IMR-90 (cell line): Measurements from ENCODE around the gene LRRC47.

Experiments
- BHLHE40 ChIP-seq: fragments of 150-350 bp; IDR thresholded peaks from 2 replicates; pipeline ENCODE4 v1.6.1; 2016; ENCODE audit warnings: mild to moderate bottlenecking, low read depth, low read length
- CEBPB ChIP-seq: IDR thresholded peaks from 2 replicates; pipeline ENCODE4 v1.6.1; 2012; ENCODE audit warnings: low read depth, low read length, improper control_type of control experiment
- CHD1 ChIP-seq: IDR thresholded peaks from 2 replicates; pipeline ENCODE4 v1.6.1; 2012; ENCODE audit warnings: low read depth, low read length, improper control_type of control experiment
- CTCF ChIP-seq: conservative IDR thresholded peaks from 2 replicates; pipeline ENCODE4 v1.5.1; 2012; ENCODE audit warnings: mild to moderate bottlenecking, low read depth, low read length, improper control_type of control experiment
- MAFK ChIP-seq: IDR thresholded peaks from 2 replicates; pipeline ENCODE4 v1.6.1; 2012; ENCODE audit warnings: low read depth, low read length, improper control_type of control experiment
- MXI1 ChIP-seq: IDR thresholded peaks from 2 replicates; pipeline ENCODE4 v1.6.1; 2012; ENCODE audit warnings: low read depth, mild to moderate bottlenecking, low read length, moderate library complexity, borderline replicate concordance
- NFE2L2 ChIP-seq: fragments of 150-350 bp; IDR thresholded peaks from 2 replicates; pipeline ENCODE4 v1.6.1; 2016; ENCODE audit warnings: low read depth, mild to moderate bottlenecking, low read length
- POLR2A ChIP-seq: IDR thresholded peaks from 2 replicates; pipeline ENCODE4 v1.6.1; 2012; ENCODE audit warnings: mild to moderate bottlenecking, low read depth, low read length
- RAD21 ChIP-seq: IDR thresholded peaks from 2 replicates; pipeline ENCODE4 v1.6.1; 2012; ENCODE audit warnings: low read length, improper control_type of control experiment
- SMC3 ChIP-seq: fragments of 150-350 bp; IDR thresholded peaks from 2 replicates; pipeline ENCODE4 v1.6.1; 2016; ENCODE audit warnings: low read depth, mild to moderate bottlenecking, antibody characterized with exemption, low read length, moderate library complexity
- TF ChIP-seq, protein P1 (sequence below): fragments of 150-350 bp; IDR thresholded peaks from 2 replicates; pipeline ENCODE4 v1.6.1; 2017; ENCODE audit warnings: mild to moderate bottlenecking, antibody characterized with exemption, low read length, low read depth

GRCh38 chr1:3822421-3822820, 26.1 kb upstream of the LRRC47 start:
- TF ChIP-seq CTCF, result no peak
- no peak for TF ChIP-seq MXI1
- TF ChIP-seq MAFK, result no peak
- TF ChIP-seq POLR2A, result no peak
- TF ChIP-seq CEBPB, result no peak
- TF ChIP-seq, protein P1, sequence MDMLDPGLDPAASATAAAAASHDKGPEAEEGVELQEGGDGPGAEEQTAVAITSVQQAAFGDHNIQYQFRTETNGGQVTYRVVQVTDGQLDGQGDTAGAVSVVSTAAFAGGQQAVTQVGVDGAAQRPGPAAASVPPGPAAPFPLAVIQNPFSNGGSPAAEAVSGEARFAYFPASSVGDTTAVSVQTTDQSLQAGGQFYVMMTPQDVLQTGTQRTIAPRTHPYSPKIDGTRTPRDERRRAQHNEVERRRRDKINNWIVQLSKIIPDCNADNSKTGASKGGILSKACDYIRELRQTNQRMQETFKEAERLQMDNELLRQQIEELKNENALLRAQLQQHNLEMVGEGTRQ, result no peak
- TF ChIP-seq NFE2L2, result no peak
- no peak for TF ChIP-seq CHD1
- TF ChIP-seq RAD21, result no peak
- TF ChIP-seq SMC3, result no peak
- TF ChIP-seq BHLHE40, result no peak
